Mucosa of descending colon (tissue), 3 donors: ENCODE data around the gene FAM149A. TPM values are rescaled to one million over a fixed set of nuclear protein-coding genes. Genes with fewer than 3 reads are reported as not detected.

ENCODE experiments used
- ATAC-seq: fragments of 200-7000 bp; cut with Tn5 transposase; one replicate; pipeline ENCODE4 v1.9.1; 2020; ENCODE audit warnings: mild to moderate bottlenecking, moderate library complexity
- DNase-seq, 3 donors: peaks; one replicate each; pipeline ENCODE4 v3.0.0-alpha.2; 2020
- H3K36me3 ChIP-seq: fragments of 200-600 bp; one replicate; pipeline ENCODE4 v1.8.0; 2021; ENCODE audit warnings: low read depth, mild to moderate bottlenecking
- H3K4me1 ChIP-seq: fragments of 200-600 bp; one replicate; pipeline ENCODE4 v1.8.0; 2021; ENCODE audit warnings: low read depth, mild to moderate bottlenecking
- H3K4me3 ChIP-seq: fragments of 200-600 bp; one replicate; pipeline ENCODE4 v1.8.0; 2021; ENCODE audit warnings: mild to moderate bottlenecking
- H3K9me3 ChIP-seq: fragments of 200-600 bp; one replicate; pipeline ENCODE4 v1.8.0; 2021; ENCODE audit warnings: mild to moderate bottlenecking
- CTCF ChIP-seq: fragments of 200-600 bp; IDR thresholded peaks from one replicate; pipeline ENCODE4 v1.8.0; 2022; ENCODE audit warnings: antibody characterized with exemption, mild to moderate bottlenecking
- intact Hi-C, 2 donors: fragments of 100-400 bp; cut with DNase I in 1 of 2; cut with micrococcal nuclease in 1 of 2; formaldehyde crosslinking; loops; one replicate each; pipeline versions ENCODE4 v1.11.0 to v1.11.1; 2022; cut with DNase I, micrococcal nuclease
- total RNA-seq, 3 donors: library from RNA; stranded (reverse); fragmentation: NEBNext Ultra II Directional in 2 of 3; extraction: Animal tissue kit (Norgen Biotek cat#: 25700) in 2 of 3; gene quantifications; one replicate each; pipeline versions ENCODE4 v1.2.1 to v1.2.4, GENCODE V29; 2021 to 2023
- donor health status: DM: no; HTN: no; CAD: no; lungs with moderate emphysema.
- donor health status: DM: no; HTN: no; CAD: no.
- donor health status: DM: no; HTN: yes; CAD: no.

The FAM149A gene
- total RNA-seq, 3 donors from 2014 or later, result 13.6 to 18.4 (median 16.3) TPM

- intact Hi-C loops, result no loop called here
- Histone ChIP-seq H3K9me3 (no peaks in the 10 kb centered on the region), H3K4me3 (no peak overlapping the region), H3K4me1 (no peaks in the 10 kb centered on the region), H3K36me3 (no peaks in the 10 kb centered on the region)
- DNase-seq (no peak), ATAC-seq (no peak)
- TF ChIP-seq CTCF, result no peak
These were observed 62.5 kb downstream of the FAM149A start for GRCh38 chr4:186166852-186167512.

- Histone ChIP-seq H3K4me1 (no peaks in the 10 kb centered on the region), H3K36me3 (no peaks in the 10 kb centered on the region), H3K9me3 (no peaks in the 10 kb centered on the region), H3K4me3 (no peak overlapping the region)
- no peak for TF ChIP-seq CTCF
- no peak for DNase-seq
- intact Hi-C loops, result no loop called here
- no peak for ATAC-seq
These were observed 63.1 kb downstream of the FAM149A start for GRCh38 chr4:186167605-186168004.

GRCh38 chr4:186168750-186169149 is 64.2 kb downstream of the FAM149A start:
- Histone ChIP-seq H3K4me1 (no peaks in the 10 kb centered on the region), H3K4me3 (no peak overlapping the region), H3K9me3 (no peaks in the 10 kb centered on the region), H3K36me3 (no peaks in the 10 kb centered on the region)
- no peak for DNase-seq
- intact Hi-C loops, result no loop called here
- no peak for TF ChIP-seq CTCF
- no peak for ATAC-seq

GRCh38 chr4:186169333-186169944 is 64.9 kb downstream of the FAM149A start:
- H3K4me3 ChIP-seq, result no peak overlapping the region
- DNase-seq (no peak), ATAC-seq (no peak)
- no peaks in the 10 kb centered on the region for H3K4me1 ChIP-seq
- no peaks in the 10 kb centered on the region for H3K36me3 ChIP-seq
- intact Hi-C loops, result no loop called here
- TF ChIP-seq CTCF, result no peak
- H3K9me3 ChIP-seq, result no peaks in the 10 kb centered on the region

GRCh38 chr4:186169945-186170802 is 65.7 kb downstream of the FAM149A start:
- TF ChIP-seq CTCF, result no peak
- Histone ChIP-seq H3K4me3 (no peak overlapping the region), H3K9me3 (no peaks in the 10 kb centered on the region), H3K4me1 (no peaks in the 10 kb centered on the region), H3K36me3 (no peaks in the 10 kb centered on the region)
- peak; percentile 28 for ATAC-seq
- intact Hi-C loops, result no loop called here
- no peak for DNase-seq
